Measurements from ENCODE around the gene FAM180A.

FAM180A gene

DNA sequence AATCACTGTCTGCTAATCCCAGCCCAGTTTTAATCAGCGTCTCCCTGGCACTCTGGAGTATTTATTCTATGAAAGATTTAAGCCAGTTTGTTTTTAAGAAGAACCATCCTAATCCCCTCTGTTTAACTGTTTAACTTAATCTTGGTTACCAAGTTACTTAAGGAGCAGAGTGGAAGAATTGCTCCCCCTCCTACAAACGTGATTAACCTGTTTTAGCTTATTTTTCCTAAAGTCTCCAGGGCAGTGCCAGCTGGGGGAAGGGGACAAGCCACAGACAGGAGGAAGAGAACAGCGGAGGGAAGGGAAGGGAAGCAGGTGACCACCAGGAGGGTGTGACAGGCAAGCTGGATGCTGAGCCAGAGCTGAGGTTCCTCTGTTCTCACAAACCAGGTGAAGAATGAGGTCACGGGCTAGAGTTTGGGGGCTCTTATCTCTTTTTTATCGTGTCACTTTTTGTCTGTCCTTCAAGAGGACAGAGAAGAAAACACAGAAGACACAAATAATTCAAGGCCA, 22.3 kb downstream of the FAM180A start:
- H3K4me3 ChIP-seq (ENCODE audit: low read length) = no peak overlapping the region
- TF ChIP-seq, protein P1, sequence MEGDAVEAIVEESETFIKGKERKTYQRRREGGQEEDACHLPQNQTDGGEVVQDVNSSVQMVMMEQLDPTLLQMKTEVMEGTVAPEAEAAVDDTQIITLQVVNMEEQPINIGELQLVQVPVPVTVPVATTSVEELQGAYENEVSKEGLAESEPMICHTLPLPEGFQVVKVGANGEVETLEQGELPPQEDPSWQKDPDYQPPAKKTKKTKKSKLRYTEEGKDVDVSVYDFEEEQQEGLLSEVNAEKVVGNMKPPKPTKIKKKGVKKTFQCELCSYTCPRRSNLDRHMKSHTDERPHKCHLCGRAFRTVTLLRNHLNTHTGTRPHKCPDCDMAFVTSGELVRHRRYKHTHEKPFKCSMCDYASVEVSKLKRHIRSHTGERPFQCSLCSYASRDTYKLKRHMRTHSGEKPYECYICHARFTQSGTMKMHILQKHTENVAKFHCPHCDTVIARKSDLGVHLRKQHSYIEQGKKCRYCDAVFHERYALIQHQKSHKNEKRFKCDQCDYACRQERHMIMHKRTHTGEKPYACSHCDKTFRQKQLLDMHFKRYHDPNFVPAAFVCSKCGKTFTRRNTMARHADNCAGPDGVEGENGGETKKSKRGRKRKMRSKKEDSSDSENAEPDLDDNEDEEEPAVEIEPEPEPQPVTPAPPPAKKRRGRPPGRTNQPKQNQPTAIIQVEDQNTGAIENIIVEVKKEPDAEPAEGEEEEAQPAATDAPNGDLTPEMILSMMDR (IDR thresholded peaks at IDR 0.05; ENCODE audit: insufficient read depth, low read depth, low read length, missing control alignments) = no peak
- DNase-seq (ENCODE audit: low read depth) = no peak

DNA sequence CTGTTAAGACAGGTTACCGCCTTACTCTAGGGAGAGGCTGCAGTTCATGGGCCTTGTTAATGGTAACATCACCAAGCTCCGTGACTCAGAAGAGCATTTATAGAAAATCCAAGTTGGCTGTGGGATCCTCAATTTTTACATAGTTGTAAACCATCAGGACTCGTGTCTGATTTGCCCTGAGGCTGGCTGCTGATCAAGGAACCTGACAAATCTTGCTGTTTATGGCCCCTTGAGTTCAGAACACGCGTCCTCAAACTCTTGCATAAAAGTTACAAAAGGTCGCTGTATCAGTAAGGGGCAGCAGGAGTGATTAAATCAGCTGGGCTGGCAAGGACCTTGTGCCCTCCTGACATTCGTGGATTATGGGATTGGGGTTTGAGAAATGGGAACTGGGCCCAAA, 25.2 kb downstream of the FAM180A start:
- TF ChIP-seq, protein P1 (IDR thresholded peaks at IDR 0.05; ENCODE audit: insufficient read depth, low read depth, low read length, missing control alignments) = no peak
- DNase-seq (ENCODE audit: low read depth) = no peak
- no peak overlapping the region for H3K4me3 ChIP-seq (ENCODE audit: low read length)

DNA sequence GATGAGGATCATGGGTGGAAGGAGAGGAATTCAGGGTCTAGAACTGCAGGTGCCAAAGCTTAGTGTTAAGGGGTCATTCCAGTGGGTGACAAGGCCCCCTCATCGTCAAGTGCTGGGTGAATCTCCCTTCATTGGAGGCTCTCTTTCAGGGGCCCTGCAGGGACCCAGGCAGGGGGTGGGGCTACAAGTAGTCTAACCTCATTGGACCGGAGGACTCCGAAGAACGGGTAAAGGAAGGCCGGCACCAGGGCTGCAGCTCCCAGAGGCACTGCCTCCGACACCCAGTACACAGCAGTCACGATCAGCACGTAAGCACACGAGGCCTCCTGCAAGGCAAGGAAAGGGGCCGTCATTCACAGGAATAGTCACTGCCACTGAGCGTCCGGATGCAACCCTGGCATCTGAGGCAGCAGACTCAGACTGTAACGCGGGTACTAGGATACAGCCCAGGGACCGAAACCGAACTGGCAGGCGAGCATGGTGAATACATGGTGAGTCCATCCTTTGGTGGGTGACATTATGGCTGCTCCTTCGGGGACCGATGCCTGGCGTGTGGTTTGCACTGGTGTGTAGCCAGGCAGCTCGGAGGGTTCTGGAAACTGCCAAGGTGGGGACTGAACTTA, 27.3 kb downstream of the FAM180A start:
- no peak for DNase-seq (ENCODE audit: low read depth)
- no peak overlapping the region for H3K4me3 ChIP-seq (ENCODE audit: low read length)
- TF ChIP-seq, protein P1 (IDR thresholded peaks at IDR 0.05; ENCODE audit: insufficient read depth, low read depth, low read length, missing control alignments) = no peak

DNA sequence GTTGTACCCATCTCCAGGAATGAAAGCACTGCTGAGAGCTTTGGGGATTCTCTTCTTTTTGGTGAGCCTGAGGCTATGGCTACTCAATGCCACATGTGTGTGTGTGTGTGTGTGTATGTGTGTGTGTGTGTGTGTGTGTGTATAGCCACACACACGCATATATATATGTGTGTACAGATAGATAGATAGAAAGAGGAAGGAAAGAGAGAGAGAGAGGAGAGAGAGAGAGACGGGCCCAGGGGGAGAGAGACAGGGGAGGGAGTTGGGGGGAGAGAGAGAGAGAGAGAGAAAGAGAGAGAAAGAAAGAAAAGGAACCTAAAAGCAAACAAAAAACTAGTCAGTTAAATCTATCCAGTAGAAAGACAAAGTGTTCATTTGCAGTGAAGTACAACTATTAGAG, 28.9 kb downstream of the FAM180A start:
- TF ChIP-seq, protein P1 (IDR thresholded peaks at IDR 0.05; ENCODE audit: insufficient read depth, low read depth, low read length, missing control alignments) = no peak
- DNase-seq (ENCODE audit: low read depth) = no peak
- H3K4me3 ChIP-seq (ENCODE audit: low read length) = no peak overlapping the region

DNA sequence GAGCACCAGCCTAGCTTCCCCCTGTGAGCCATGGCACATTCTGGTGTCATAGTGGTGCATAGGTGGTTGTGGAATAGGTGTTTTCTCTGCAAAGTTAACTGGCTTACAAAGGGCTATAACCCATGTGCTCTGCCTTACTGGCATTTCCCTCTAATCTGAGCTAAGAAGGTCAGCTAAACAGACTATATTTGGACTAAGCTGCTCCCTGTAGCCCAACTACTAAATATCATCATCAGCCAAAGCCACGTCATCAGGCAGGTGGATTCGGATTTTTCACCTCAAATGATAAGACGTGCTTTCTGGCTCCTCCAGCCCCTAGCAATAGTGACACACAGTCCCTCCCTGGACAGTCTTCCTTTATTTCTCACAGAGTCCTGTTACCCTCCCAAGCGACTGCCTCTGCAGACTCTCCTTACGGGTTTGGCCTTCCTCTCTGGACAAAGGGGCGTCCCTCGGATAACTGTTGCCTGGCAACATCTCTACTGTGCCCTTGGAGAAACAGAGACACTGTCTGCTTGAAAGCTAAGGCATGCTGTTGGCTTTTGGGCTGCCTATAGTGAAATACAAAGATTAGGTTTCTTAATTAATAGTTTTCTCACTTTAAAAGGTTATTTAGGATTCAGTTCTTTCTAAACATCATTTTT, 29.7 kb downstream of the FAM180A start:
- no peak for DNase-seq (ENCODE audit: low read depth)
- TF ChIP-seq, protein P1 (IDR thresholded peaks at IDR 0.05; ENCODE audit: insufficient read depth, low read depth, low read length, missing control alignments) = no peak
- H3K4me3 ChIP-seq (ENCODE audit: low read length) = no peak overlapping the region

DNA sequence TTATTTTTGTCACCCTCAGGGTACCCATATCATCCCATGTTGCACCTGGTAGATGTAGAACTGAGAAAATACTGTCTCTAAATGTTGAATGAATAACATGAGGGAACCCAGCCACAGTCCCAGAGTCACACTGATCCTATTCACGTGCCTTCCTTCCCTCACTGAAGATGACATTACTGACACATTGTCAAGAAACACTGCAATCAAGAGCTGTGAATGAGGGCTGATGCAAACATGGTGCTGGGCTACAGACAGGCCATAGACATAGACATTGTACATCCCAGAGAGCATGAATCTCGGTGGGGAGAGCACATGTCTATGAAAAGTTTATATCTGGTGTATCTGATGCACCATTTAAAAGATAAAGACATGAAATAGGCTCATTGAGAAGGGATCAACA, 30.4 kb downstream of the FAM180A start:
- TF ChIP-seq, protein P1 (IDR thresholded peaks at IDR 0.05; ENCODE audit: insufficient read depth, low read depth, low read length, missing control alignments) = no peak
- no peak for DNase-seq (ENCODE audit: low read depth)
- no peak overlapping the region for H3K4me3 ChIP-seq (ENCODE audit: low read length)
